Esophagus squamous epithelium (tissue), 5 donors: ENCODE results near the gene SLC2A4RG. TPM values are rescaled to one million over a fixed set of nuclear protein-coding genes. Genes with fewer than 3 reads are reported as not detected.
A peak's percentile ranks its signal among the peaks of the same experiment; 100 is the strongest.

ENCODE experiments used
- DNase-seq: peaks from one replicate; lab custom pipeline; 2025; lab: John Stamatoyannopoulos, UW
- H3K27ac ChIP-seq, 4 donors: fragments of 200-600 bp; sonication (generic); one replicate each; pipeline ENCODE4 v1.5.1; 2016 to 2019; ENCODE audit warnings: mild to moderate bottlenecking in 1 of 4
- H3K27me3 ChIP-seq, 4 donors: fragments of 200-600 bp; sonication (generic); 1 replicate in 3 of 4; 2 replicates in 1 of 4; pipeline versions ENCODE4 v1.5.1 to v1.6.0; 2017 to 2021; ENCODE audit warnings: antibody characterized with exemption in 1 of 4
- H3K36me3 ChIP-seq, 3 donors: fragments of 200-600 bp; sonication (generic); one replicate each; pipeline ENCODE4 v1.5.1; 2016 to 2019
- H3K4me1 ChIP-seq, 3 donors: fragments of 200-600 bp; sonication (generic); one replicate each; pipeline ENCODE4 v1.5.1; 2017 to 2019
- H3K4me3 ChIP-seq, 4 donors: fragments of 200-600 bp; sonication (generic); 1 replicate in 3 of 4; 2 replicates in 1 of 4; pipeline ENCODE4 v1.5.1; 2016 to 2019; ENCODE audit warnings: mild to moderate bottlenecking in 2 of 4, moderate library complexity in 1 of 4
- H3K9me3 ChIP-seq, 3 donors: fragments of 200-600 bp; sonication (generic); one replicate each; pipeline ENCODE4 v1.5.1; 2016 to 2019
- POLR2A ChIP-seq, 4 donors: fragments of 450-650 bp; IDR thresholded peaks; one replicate each; pipeline ENCODE4 v1.6.1; 2017; ENCODE audit warnings: antibody characterized with exemption in 4 of 4, mild to moderate bottlenecking in 4 of 4, moderate library complexity in 3 of 4
- WGBS, 2 donors: methylation state at CpG; one replicate each; pipeline ENCODE4 v1.1.5; 2018; 5-methylcytosine and 5-hydroxymethylcytosine counted together
- intact Hi-C: fragments of 100-400 bp; cut with DNase I; formaldehyde crosslinking; loops from one replicate; pipeline ENCODE4 v1.15.0; 2022
- total RNA-seq, 4 donors: library from RNA; depleted of rRNA; stranded (reverse); fragments of >200 nt; gene quantifications; one replicate each; pipeline ENCODE4 v1.1.0, GENCODE V29; 2016
- TF ChIP-seq, protein P1 (sequence below), 6 experiments: fragments of 450-650 bp in 4 of 6; fragments of 200-600 bp in 2 of 6; sonication (generic) in 2 of 6; IDR thresholded peaks; one replicate each; pipeline ENCODE4 v1.5.1; 2016 to 2019; ENCODE audit warnings: antibody characterized with exemption in 6 of 6, mild to moderate bottlenecking in 4 of 6, moderate library complexity in 4 of 6
- donor health status: DM: yes; HTN: yes; CAD: no.

SLC2A4RG gene
- total RNA-seq, 4 donors from 2014 or later: 37.0 to 55.5 (median 50.2) TPM

DNA sequence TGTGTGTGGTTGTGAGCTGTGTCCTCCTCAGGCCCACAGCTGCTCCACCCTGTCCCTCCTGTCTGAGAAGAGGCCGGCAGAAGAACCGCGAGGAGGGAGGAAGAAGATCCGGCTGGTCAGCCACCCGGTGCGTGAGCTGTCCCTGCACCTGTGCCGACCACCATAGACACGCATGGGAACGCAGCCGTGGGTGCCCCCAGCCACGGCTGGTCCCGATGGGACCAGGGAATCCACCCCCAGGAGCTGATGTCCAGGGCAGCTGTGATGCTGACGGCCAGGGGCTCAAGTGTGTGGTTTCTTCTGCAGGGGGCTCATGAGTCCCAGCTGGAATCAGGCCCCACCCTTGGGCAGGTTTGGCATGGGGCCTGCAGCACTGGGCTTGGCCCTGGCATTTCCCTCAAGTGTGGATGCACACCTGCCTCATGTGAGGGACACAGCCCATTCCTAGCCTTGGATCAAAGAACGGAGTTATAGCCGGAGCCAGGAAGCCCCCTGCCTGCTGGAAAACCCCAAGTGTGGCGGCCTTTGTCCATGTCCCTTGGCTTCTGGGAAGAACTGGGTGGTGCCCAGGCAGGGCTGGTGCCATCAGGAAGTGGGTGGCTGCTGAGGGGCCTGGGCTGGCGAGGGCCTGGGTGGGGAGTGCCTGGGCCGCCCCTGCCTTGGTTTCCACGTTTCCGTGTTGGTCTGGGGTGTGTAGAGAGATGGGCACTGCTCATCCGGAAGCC, 47.7 kb upstream of the SLC2A4RG start:
- WGBS, 2 donors: 55 to 87% methylated on average over 3 to 4 of the region's 21 CpGs
- no peak for TF ChIP-seq POLR2A (IDR thresholded peaks at IDR 0.05)
- TF ChIP-seq, protein P1, sequence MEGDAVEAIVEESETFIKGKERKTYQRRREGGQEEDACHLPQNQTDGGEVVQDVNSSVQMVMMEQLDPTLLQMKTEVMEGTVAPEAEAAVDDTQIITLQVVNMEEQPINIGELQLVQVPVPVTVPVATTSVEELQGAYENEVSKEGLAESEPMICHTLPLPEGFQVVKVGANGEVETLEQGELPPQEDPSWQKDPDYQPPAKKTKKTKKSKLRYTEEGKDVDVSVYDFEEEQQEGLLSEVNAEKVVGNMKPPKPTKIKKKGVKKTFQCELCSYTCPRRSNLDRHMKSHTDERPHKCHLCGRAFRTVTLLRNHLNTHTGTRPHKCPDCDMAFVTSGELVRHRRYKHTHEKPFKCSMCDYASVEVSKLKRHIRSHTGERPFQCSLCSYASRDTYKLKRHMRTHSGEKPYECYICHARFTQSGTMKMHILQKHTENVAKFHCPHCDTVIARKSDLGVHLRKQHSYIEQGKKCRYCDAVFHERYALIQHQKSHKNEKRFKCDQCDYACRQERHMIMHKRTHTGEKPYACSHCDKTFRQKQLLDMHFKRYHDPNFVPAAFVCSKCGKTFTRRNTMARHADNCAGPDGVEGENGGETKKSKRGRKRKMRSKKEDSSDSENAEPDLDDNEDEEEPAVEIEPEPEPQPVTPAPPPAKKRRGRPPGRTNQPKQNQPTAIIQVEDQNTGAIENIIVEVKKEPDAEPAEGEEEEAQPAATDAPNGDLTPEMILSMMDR (IDR thresholded peaks at IDR 0.05): no peak
- H3K9me3 ChIP-seq: no peaks in the 10 kb centered on the region
- intact Hi-C loops: no loop called here
- H3K36me3 ChIP-seq: peaks cover 0 to 7% (median 0%) of the 10 kb centered on the region in 3 donors
- H3K27ac ChIP-seq: peak overlapping the region in 2 of 4 donors; percentile 13 to 61
- peaks cover 34 to 88% (median 67%) of the 10 kb centered on the region in 3 donors for H3K4me1 ChIP-seq
- no peak overlapping the region for H3K4me3 ChIP-seq
- DNase-seq: no peak
- H3K27me3 ChIP-seq: no peaks in the 10 kb centered on the region

DNA sequence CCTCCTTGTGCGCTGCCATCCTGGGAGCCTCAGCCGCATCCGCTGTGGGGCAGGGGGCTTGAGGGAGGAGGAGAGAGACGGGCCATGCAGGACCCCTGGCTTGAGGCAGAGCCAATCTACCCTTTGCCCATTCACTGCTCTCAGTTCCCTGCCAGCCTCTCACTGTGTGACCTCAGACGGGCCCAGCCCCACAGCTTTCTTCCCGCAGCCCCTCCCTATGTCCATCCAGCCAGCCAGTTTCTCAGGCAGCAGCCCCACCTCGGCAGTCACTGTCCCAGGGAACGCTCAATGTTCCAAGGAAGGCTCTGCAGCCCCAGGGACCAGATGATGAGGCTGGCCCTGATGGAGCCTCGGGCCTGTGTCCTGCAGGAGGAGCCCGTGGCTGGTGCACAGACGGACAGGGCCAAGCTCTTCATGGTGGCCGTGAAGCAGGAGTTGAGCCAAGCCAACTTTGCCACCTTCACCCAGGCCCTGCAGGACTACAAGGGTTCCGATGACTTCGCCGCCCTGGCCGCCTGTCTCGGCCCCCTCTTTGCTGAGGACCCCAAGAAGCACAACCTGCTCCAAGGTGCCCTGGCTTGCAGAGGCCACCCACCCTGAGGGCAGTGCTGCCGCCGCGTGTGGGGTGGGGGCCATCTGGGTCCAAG, 47.0 kb upstream of the SLC2A4RG start:
- no peak for TF ChIP-seq POLR2A (IDR thresholded peaks at IDR 0.05)
- TF ChIP-seq, protein P1 (IDR thresholded peaks at IDR 0.05): no peak
- H3K36me3 ChIP-seq: peaks cover 0 to 7% (median 0%) of the 10 kb centered on the region in 3 donors
- no peak overlapping the region for H3K4me3 ChIP-seq
- no peak for DNase-seq
- H3K9me3 ChIP-seq: no peaks in the 10 kb centered on the region
- intact Hi-C loops: no loop called here
- peaks cover 34 to 88% (median 67%) of the 10 kb centered on the region in 3 donors for H3K4me1 ChIP-seq
- H3K27ac ChIP-seq: peak overlapping the region in 2 of 4 donors; percentile 13 to 61
- 64 to 85% methylated on average over 3 to 4 of the region's 20 CpGs for WGBS, 2 donors
- no peaks in the 10 kb centered on the region for H3K27me3 ChIP-seq

DNA sequence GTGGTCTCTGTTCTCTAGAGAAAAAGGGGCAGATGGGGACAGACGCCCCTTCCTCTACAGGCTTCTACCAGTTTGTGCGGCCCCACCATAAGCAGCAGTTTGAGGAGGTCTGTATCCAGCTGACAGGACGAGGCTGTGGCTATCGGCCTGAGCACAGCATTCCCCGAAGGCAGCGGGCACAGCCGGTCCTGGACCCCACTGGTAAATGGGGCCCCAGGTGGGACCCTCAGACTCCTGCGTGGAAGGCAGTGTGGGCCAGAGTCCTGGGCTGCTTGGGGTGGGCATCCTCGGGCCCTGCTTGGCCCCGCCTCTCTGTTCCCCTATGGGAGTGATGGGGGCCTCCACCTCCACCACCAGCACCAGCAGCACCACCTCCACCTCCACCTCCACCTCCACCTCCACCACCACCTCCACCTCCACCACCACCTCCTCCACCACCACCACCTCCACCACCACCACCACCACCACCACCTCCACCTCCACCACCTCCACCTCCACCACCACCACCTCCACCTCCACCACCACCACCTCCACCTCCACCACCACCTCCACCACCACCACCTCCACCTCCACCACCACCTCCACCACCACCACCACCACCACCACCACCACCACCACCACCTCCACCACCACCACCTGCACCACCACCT, 46.4 kb upstream of the SLC2A4RG start:
- intact Hi-C loops: no loop called here
- DNase-seq: no peak
- peaks cover 0 to 7% (median 0%) of the 10 kb centered on the region in 3 donors for H3K36me3 ChIP-seq
- H3K27me3 ChIP-seq: no peaks in the 10 kb centered on the region
- no peak overlapping the region for H3K4me3 ChIP-seq
- H3K27ac ChIP-seq: peak overlapping the region in 1 of 4 donors; percentile 61
- peaks cover 28 to 88% (median 67%) of the 10 kb centered on the region in 3 donors for H3K4me1 ChIP-seq
- WGBS, 2 donors: 90 to 100% methylated on average over 2 of the region's 10 CpGs
- H3K9me3 ChIP-seq: no peaks in the 10 kb centered on the region
- TF ChIP-seq, protein P1 (IDR thresholded peaks at IDR 0.05): no peak
- TF ChIP-seq POLR2A (IDR thresholded peaks at IDR 0.05): no peak

DNA sequence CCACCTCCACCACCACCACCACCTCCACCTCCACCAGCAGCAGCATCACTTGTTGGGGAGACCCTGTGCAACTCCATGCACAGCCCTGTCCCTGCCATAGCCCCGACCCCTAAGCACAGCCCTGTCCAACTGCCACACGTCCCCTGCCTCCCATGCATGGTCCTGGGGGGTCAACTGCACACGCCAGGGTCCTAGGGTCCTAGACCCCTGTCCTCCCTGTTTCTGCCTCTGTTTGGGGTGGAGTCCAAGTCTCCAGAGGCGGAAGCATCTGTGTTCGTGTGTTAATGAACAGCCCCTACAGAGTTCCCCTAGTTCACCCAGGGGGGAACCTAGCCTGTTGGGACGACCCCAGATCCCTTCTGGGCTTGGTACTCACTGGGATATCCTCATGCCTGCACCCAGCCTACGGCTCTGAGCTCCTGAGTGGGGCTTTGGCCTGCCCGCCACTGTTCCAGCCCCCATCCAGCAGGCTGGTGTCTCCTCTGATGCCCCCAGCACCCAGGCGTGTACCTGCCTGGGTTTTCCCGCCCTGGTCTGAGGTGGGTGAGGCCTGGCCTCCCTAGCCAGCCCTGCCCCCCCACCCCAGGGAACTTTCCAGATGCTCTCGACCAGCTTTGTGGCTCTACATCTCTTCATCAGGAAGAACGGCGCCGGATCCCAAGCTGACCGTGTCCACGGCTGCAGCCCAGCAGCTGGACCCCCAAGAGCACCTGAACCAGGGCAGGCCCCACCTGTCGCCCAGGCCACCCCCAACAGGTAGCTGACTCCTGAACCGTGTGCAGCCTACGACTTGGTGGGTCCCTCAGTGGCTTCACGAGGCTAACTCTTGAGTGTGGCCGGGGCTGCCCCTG, 45.6 kb upstream of the SLC2A4RG start:
- H3K9me3 ChIP-seq: no peaks in the 10 kb centered on the region
- TF ChIP-seq POLR2A (IDR thresholded peaks at IDR 0.05): no peak
- TF ChIP-seq, protein P1 (IDR thresholded peaks at IDR 0.05): no peak
- peaks cover 31 to 88% (median 69%) of the 10 kb centered on the region in 3 donors for H3K4me1 ChIP-seq
- intact Hi-C loops: no loop called here
- DNase-seq: no peak
- 94 to 100% methylated on average over 3 to 7 of the region's 21 CpGs for WGBS, 2 donors
- no peak overlapping the region for H3K27ac ChIP-seq
- peaks cover 0 to 7% (median 0%) of the 10 kb centered on the region in 3 donors for H3K36me3 ChIP-seq
- no peak overlapping the region for H3K4me3 ChIP-seq
- H3K27me3 ChIP-seq: no peaks in the 10 kb centered on the region
